T47D (cell line): ENCODE measurements around the gene B3GALT4.

ENCODE experiments used
- DNase-seq, 2 experiments: peaks; one replicate each; pipeline versions ENCODE4 v3.0.0 to v3.0.0-alpha.2; 2011 to 2012; ENCODE audit warnings: low read depth in 1 of 2, low spot score in 1 of 2
- JUND ChIP-seq: IDR thresholded peaks from 2 replicates; pipeline ENCODE4 v1.6.1; 2012; ENCODE audit warnings: low read depth
- in situ Hi-C: cut with HindIII; loops from 2 replicates; pipeline ENCODE4 v1.10.0; 2016; ENCODE audit warnings: low sequenced_read_pairs, low pct_unique_long_range_greater_than_20kb

Gene B3GALT4

GRCh38 chr6:33276864-33277662 lies at the start of gene B3GALT4:
Gene B3GALT4, plus strand, starts transcription at chr6:33277123. Its CDS starts 297 bp downstream, at chr6:33277420.
- TF ChIP-seq JUND = no peak
- in situ Hi-C loops = no loop called here
- DNase-seq = peak; percentile 53 to 91

- in situ Hi-C loops = no loop called here
- no peak for DNase-seq
- TF ChIP-seq JUND = no peak
Measured at GRCh38 chr6:33235221-33235634, 41.7 kb upstream of the B3GALT4 start.

DNA sequence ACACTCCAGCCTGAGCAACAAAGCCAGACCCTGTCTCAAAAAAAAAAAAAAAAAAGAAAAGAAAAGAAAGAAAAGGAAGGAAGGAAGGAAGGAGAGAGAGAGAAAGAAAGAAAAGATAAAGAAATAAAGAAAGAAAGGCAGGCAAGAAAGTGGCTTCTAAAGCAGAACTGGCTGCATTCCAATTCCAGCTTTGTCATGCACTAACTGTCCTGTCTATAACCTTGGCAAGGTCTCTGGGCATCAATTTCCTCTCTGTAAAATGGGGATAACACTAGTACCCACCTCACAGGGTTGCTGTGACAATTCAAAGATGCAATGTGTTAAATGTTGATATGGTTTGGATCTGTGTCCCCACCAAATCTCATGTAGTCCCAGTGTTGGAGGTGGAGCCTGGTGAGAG lies 40.6 kb upstream of the B3GALT4 start:
- in situ Hi-C loops = no loop called here
- DNase-seq = no peak
- TF ChIP-seq JUND = no peak

GRCh38 chr6:33236852-33237251 lies 40.1 kb upstream of the B3GALT4 start:
- in situ Hi-C loops = no loop called here
- no peak for DNase-seq
- no peak for TF ChIP-seq JUND

DNA sequence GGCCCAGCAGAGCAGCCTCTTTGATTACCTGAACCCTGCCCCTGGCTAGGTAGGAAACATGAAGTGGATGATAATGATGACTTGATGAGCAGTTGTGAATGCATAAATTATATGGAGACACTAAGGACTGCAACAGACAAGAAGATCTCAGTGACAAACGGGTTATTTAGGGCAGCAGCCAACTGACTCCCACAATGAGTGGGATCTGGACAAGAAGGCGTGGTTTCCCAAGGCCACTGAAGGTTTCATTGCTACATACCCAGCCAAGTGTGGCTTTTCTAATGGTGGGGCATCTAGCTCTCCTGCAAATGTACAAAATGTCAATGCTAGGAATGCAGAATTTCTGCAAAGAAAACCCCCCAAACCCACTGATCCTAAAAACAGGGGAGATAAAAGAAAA lies 39.2 kb upstream of the B3GALT4 start:
- in situ Hi-C loops = no loop called here
- no peak for TF ChIP-seq JUND
- no peak for DNase-seq

GRCh38 chr6:33241968-33242367 lies 35.0 kb upstream of the B3GALT4 start:
- in situ Hi-C loops = no loop called here
- TF ChIP-seq JUND = no peak
- DNase-seq = no peak

- in situ Hi-C loops = no loop called here
- TF ChIP-seq JUND = no peak
- no peak for DNase-seq
Measured at GRCh38 chr6:33243476-33243875, 33.4 kb upstream of the B3GALT4 start.

- TF ChIP-seq JUND = no peak
- in situ Hi-C loops = no loop called here
- peak; percentile 50 to 88 for DNase-seq
Measured at GRCh38 chr6:33247977-33248642, 28.8 kb upstream of the B3GALT4 start.

DNA sequence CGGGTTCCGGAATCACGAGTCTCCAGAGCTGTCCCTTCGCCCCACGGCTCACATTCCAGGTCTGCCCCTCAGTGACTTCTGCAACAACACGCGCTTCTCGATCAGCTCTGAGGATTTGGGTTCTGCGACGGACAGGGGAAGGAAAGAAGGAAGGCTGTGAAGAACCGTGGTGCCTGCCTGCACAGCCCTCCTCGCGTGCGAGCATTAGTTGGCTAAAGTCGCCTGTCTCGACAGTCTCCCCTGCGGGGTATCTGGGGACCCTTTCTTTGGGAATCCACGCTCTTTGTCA lies 28.3 kb upstream of the B3GALT4 start:
- DNase-seq = no peak
- in situ Hi-C loops = no loop called here
- TF ChIP-seq JUND = no peak

GRCh38 chr6:33248932-33249731 lies 27.8 kb upstream of the B3GALT4 start:
- TF ChIP-seq JUND = no peak
- in situ Hi-C loops = no loop called here

DNA sequence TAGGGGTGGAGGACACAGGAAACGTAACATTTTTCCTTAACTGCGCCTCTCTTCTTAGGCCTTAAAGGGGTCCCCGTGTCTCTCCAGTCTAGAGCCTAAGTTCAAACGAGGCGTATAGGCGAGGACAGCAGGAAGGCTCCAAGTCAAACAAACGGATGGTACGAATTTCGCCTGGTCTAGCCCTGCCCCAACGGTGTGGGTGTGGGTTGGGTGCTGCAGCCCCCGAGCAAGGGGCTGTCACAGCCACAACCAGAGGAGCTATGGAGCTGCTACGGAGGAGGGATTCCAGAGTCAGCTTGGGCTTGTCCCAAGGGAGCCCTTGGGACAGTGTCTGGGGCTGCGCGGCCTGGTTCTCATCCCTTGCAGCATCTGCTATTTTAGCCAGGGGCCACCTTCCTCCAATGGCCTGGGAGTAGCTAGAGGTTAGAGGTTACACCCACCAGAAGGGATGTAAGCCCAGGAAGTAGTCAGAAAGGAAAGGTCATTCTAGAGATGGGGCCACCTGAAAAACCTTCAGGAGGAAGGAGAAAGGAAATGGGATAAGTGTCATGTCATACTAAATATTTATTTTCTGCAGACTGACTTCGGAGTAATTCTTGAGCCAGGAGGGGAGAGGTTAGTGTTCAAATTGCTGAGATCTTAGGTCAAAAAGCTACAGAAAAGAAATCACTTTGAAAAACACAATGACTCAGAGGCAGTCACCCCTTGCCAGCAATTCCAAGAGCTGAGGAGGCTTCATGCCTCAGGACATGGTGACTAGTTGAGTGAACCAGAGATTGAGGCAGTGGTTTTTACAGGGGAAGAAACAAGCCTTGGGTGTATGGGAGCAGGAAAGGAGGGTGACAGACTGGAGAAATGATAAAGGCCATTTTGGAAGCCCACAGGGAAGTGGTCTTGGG lies 26.9 kb upstream of the B3GALT4 start:
- no peak for DNase-seq
- no peak for TF ChIP-seq JUND
- in situ Hi-C loops = no loop called here

More at GRCh38 chr6:33248932-33249731, 27.8 kb upstream of the B3GALT4 start:
- peak; percentile 82 to 100 for DNase-seq

- in situ Hi-C loops = no loop called here
- TF ChIP-seq JUND = no peak
- no peak for DNase-seq
Measured at GRCh38 chr6:33250731-33251130, 26.2 kb upstream of the B3GALT4 start.
